Renal pelvis (tissue), 4 donors: ENCODE results near the gene CLASRP. TPM values are rescaled to one million over a fixed set of nuclear protein-coding genes. Genes with fewer than 3 reads are reported as not detected.
A peak's percentile ranks its signal among the peaks of the same experiment; 100 is the strongest.

Experiments used
- DNase-seq: peaks from one replicate; pipeline ENCODE4 v3.0.0-alpha.2; 2013
- polyA plus RNA-seq, 3 donors: library from polyadenylated mRNA; unstranded; fragments of 120-200 nt; gene quantifications; one replicate each; pipeline ENCODE4 v1.2.1, GENCODE V29; 2013; ENCODE audit not compliant: insufficient read length in 3 of 3

CLASRP gene
- polyA plus RNA-seq, 3 donors = 56.2 to 80.1 (median 76.2) TPM

DNA sequence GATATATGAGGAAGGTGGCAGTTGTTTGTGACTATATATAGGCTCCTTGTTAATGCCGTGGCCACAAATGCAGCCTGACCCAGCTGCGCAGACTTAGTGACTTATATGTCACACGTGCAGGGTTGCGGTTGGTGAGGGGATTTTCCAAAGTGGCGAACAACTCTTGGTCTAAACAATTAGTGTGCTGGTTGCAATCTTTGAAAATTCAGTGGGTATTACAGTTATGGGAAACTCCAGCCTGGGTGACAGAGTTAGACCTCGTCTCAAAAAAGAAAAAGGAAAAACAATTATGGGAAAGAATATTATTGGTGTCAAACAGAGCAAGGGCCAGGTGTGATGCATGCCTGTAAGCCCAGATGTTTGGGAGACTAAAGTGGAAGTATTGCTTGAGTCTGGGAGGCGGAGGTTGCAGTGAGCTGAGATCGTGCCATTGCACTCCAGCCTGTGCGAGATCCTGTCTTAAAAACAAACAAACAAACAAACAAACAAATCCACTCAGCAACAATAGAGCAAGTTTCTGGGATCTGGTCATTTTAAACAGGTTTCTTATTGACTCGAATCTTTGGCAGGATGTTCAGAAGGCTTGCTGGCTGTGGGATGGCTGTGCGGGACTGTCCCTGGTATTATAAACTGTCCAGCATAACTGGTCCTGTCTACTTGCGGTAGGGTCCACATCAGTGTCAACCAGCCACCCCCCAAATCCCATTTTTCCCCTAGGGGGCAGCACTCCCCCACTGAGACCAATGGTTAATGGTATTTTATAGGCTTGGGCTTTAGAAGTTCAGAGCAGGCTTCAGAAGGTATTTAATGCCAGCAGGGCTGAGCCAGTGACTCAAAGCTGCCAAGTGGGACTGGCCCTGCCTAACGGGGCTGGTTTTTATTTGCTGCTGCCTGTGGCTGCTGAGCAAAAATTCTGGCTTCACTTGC is 22.2 kb upstream of the CLASRP start:
- DNase-seq = peak; percentile 31

GRCh38 chr19:45019187-45019586 is 19.7 kb upstream of the CLASRP start:
- DNase-seq = no peak

- DNase-seq = no peak
Observed at GRCh38 chr19:45020071-45020470, 18.8 kb upstream of the CLASRP start.

- no peak for DNase-seq
Observed at GRCh38 chr19:45021971-45022370, 16.9 kb upstream of the CLASRP start.

- DNase-seq = no peak
Observed at GRCh38 chr19:45023048-45023447, 15.8 kb upstream of the CLASRP start.

- DNase-seq = no peak
Observed at GRCh38 chr19:45025264-45025663, 13.6 kb upstream of the CLASRP start.

- no peak for DNase-seq
Observed at GRCh38 chr19:45027371-45027770, 11.5 kb upstream of the CLASRP start.

DNA sequence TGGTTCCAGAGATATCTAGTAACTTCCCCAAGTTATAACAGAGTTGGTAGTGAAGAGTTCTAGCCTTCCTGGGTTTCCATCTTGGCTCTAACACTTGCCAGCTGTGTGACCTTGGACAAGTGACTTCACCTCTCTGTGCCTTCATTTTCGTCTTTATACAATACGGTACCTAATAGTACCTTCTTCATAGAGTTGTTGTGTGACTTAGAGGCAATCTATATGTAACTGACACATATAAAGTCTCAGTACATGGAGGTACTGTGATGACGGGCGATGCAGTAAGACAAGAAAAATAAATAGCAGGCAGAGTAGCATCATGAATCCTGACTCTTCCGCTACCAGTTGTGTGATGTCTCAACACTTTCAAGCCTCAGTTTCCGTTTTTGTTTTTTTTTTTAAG is 8.0 kb upstream of the CLASRP start:
- DNase-seq = no peak

DNA sequence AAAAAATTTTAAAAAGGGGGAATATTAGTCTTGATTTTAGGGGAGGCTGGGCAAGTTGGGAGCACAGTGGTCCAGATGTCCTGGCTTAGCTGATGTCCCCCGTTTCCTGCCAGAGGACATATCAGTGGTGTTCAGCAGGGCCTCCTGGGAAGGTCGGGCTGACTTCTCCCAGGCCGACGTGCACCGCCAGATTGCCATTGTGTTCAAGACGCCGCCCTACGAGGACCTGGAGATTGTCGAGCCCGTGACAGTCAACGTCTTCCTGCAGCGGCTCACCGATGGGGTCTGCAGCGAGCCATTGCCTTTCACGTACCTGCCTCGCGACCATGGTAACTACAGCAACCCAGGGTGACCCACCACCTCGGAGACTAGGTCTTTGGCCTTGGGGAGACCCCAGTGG is 6.4 kb upstream of the CLASRP start:
- DNase-seq = no peak

DNA sequence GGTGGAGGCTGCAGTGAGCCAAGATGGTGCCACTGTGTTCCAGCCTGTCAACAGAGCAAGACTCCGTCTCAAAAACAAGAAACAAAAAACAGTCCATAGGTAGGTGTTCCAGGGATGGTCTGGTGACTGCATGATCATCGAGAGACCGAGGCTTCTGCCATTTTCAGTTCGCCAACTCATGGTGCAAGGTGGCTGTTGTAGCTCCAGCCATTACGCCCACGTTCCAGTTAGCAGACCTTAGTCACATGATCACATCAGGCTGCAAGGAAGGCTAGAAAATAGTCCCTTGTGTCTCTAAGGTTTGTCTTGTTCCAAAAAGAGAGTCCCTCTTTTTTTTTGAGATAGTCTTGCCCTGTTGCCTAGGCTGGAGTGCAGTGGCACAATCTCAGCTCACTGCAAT is 3.1 kb upstream of the CLASRP start:
- no peak for DNase-seq

- DNase-seq = no peak
Observed at GRCh38 chr19:45037393-45038169, 1.3 kb upstream of the CLASRP start.

DNA sequence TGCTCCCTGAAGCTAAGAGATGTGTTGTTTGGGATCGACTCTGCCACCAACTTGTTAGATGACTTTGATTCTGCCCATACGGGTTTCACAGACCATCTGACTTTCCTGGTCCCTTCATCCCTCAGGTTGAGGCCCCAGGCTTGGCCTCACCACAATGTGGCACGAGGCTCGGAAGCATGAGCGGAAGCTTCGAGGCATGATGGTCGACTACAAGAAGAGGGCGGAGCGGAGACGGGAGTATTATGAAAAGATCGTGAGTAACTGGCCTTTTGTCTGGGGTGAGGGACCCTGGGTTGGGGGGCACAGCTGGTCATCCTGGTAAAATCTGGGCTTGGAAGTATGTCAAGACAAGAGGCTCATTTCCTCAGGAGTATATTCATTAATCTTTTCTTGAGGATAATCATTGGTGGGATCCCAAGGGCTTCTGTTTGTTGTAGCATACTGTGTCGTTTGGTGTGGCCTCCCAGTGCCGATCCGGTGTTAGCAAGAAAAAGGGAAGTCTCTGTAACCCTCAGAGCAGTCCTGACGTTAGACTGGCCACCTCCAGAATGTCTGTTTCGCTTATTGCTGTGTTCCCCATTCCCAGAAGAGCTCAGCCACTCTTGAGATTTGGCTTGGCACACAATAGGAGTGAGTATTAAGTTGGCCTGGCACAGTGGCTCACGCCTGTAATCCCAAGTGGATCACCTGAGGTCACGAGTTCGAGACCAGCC is 1.4 kb downstream of the CLASRP start:
- no peak for DNase-seq

DNA sequence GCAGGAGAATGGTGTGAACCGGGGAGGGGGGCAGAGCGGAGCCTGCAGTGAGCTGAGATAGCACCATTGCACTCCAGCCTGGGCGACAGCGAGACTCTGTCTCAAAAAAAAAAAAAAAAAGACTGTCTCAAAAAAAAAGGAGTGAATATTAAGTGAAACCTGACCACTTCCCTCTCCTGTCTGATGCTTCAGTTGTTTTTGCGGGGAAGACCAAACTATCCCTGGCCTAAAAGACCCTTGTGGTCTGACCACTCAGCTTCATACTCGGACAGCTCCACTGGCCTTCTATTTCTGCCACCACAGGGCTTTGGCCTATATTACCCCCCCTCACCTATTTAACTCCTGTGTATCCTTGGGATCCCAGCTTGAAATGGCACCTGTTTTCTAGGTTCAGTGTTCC is 2.3 kb downstream of the CLASRP start:
- no peak for DNase-seq

- DNase-seq = no peak
Observed at GRCh38 chr19:45045671-45046353, 7.0 kb downstream of the CLASRP start.

- DNase-seq = no peak
Observed at GRCh38 chr19:45046355-45046754, 7.5 kb downstream of the CLASRP start.

- no peak for DNase-seq
Observed at GRCh38 chr19:45047188-45047797, 8.4 kb downstream of the CLASRP start.

DNA sequence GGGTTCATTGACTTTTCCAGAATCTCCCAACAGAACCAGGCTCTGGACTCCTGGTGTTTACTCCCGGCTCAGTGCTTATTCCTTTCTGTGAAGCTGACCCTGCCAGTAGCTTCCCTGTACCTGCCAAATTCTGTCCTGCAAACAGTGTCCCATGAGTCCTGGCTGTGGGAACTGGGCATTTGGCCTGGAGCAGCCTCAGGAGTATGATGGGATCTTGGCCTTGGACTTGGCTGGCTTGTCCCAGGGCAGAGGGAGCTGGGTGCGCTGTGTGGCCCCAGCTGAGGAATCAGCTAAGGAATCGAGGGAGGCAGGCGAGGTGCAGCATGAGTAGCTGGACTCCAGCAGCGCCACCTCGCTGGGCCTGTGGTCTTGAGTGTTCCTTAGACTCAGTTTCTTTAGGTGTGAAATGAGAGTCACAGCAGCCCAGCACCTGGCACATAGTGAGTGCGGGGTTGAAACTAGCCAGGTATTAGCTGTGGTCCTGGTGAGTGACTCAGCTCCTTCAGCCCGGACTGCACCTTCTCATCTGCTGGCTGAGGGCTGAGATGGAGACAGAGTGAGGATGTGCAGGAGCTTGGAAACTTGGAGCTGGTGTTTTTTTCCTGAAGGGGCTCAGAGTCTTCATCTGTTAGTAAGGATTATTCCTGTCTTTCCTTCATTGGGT is 10.4 kb downstream of the CLASRP start:
- no peak for DNase-seq

- no peak for DNase-seq
Observed at GRCh38 chr19:45050036-45050435, 11.2 kb downstream of the CLASRP start.

DNA sequence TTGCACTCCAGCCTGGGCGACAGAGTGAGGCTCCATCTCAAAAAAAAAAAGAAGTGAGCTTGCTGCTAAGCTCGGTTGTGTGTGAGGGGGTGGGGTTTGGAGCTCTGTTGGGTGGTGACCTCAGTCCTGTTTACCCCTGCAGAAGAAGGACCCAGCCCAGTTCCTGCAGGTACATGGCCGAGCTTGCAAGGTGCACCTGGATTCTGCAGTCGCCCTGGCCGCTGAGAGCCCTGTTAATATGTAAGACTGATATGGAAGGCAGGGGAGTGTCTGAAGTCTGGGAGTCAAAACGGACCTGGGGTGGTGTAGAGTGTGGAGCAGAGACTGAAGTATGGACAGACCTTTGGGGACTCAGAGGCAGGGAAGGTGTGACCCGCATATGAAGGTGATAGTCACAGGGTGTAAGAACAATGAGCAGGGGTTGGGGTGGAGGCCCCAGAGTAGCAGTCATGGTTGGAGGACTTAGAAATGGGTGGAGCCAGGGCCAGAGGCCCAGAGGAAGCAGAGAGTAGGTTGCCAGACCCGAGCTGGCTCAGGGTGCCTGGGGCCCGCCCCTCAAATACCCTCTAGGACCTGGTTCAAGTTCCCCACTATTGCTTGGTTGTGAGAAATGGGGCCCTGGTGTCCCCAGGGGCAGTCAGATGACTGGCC is 13.2 kb downstream of the CLASRP start:
- no peak for DNase-seq

GRCh38 chr19:45056831-45057230 is 18.0 kb downstream of the CLASRP start:
- no peak for DNase-seq
